ENCODE data around the gene NCBP2.

NCBP2 gene

DNA sequence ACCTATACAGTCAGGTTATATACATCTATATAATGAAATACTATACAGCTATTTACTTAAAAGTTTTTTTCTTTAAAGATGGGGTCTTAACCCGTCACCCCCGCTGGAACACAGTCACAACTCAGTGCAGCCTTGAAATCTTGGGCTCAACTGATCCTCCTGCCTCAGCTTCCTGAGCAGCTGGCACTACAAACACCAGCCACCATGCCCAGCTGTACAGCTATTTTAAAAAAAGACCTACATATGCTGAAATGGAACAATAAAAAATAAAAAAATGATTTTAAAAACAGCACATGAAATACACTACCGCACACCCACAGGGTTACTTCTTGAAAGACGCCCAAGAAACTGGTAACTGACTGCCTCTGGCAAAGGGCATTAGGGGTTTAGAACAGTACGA, 3.8 kb downstream of the NCBP2 start:
- DNase-seq = no peak

DNA sequence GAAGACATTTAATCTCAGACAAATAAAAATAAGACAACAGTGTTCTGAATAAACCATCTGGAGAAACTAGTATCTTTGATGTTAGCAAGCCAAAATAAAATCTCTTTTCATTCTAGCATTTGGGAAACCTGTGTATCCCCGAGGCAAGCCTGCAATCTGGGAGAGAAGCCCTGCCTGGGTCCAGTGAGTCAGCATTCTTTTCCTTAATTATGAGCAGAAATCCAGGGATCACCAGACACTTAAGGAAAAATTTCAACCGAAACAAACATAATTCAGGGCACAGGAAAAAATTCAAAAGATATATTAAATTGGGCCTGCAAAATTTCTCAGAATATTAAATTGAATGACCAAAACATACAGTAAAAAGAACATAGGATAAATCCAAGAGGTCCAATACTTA, 4.2 kb downstream of the NCBP2 start:
- DNase-seq = no peak

DNA sequence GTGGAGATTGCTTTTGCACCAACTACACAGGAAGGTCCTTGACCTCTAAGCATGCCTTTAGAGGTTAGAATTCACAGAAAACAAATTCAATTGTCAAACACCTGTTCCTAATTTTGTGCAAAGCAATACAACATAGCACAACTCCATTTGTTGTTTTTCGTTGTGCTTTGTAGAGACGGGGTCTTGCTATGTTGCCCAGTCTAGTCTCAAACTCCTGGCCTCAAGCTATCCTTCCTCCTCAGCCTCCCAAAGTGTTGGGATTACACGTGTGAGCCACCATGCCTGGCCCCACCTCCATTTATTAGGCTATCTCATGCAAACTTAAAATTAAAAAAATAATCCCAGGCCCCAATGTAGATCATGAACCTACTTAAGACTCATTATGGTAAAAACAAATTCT, 6.0 kb downstream of the NCBP2 start:
- DNase-seq = no peak

DNA sequence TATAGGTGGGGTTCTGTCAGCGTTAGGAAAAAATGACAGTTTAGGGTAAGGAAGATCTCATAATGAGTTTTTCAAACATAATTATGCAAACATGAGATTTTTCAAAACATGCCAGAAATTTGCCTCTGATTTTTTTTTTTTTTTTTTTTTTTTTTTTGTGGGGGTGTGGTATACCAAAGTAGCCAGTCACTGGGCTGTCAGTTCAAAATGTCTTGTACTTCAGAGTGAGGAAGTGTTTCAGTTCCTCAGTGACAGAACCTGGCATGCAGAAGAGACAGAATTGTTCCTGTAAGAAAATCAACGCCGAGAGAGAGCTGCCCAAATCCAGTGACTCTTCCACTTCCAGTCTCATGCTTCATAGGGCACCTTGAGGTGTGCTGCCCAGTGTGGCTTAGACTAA, 9.7 kb downstream of the NCBP2 start:
- DNase-seq = no peak

DNA sequence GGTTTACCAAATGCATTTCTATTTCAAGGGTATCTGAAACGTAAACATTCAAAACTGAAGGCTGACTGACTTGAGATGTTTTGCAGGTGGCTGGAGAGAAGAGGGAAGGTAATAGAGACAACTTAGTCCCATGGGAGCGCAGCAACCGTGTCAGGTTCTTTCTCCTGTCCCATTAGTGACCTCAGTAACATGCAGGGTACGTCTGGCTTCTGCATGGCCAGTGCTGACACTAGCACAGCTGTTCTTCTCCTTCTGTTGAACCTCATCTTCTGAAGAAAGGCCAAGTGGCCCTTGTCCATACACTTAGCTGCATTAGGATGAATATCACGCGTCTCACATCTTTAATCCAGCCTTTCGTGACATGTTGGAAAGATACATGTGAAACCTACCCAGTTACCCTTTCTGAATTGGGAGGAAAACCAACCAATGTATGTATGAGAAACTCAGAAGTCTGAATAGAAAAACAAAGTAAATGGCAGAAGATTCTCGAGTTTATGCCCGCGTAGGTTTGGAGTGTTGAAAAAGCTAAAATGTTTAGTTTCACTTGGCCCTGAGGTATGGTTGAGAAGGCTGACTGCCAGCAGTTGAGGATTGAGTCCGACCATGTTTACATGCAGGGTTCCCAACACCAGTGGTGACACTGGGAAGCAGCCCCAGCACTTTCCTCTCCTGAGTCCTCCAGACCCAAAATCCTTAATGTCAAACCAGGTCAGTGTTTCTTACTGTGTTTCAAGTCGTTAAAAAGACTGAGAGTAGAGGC, 10.3 kb downstream of the NCBP2 start:
- peak in 1 of 3 experiments; percentile 70 for DNase-seq

DNA sequence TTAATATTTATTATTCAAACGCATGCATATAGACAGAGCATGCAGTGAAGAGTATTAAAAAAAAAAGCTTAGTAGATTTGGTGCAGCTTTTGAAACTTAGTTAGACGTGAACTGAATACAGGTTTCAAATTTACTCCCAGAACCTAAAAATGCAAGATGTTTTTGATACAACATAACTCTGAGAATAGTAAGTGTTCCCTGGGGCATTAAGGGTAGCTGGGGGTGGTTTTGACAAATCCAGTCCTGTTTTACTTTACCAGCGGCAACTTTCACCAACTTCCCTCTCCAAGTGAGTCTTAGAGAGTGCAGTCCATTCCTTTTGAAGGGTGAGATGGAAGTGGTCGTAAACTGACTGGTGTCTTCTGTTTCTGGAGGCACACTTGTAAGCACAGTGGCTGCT, 11.2 kb downstream of the NCBP2 start:
- DNase-seq = no peak

DNA sequence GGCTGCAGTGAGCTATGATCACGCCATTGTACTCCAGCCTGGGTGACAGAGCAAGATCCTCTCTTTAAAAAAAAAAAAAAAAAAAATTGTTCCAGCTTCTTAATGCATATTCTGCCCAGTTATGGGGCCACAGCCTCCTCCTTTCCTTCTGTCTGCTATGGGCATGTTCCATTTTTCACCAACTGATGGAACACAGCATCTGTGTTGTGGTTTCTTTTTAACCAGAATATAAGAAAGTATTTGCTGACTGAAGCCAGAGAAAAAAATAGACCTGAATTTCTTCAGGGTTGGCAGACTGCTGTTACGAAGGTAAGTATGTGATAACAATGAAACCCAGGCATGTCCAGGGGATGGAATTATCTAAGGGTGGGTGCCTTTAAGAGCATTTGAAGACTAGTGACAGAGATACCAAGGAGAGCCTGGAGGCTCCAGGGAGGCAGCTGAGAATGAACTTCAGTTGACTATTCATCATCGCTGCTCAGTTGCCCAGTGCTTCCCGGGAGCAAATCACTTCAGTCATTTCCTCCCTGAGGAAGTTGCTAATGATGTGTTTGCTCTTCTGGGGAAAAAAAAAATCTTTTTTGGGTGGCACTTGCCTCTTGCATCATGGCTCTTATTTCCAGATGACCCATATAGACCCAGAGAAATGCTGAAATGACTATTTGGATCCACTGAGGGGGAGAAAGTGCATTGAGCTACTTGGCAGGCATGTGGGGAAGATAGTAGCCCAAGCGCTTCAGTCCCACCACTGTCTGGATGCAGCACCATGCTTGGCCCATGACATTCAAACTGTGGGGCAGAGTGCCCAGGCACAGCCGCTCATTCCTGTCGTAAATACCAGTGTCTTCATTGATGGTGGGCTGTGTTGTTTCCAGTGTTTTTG, 14.5 kb downstream of the NCBP2 start:
- DNase-seq = no peak

DNA sequence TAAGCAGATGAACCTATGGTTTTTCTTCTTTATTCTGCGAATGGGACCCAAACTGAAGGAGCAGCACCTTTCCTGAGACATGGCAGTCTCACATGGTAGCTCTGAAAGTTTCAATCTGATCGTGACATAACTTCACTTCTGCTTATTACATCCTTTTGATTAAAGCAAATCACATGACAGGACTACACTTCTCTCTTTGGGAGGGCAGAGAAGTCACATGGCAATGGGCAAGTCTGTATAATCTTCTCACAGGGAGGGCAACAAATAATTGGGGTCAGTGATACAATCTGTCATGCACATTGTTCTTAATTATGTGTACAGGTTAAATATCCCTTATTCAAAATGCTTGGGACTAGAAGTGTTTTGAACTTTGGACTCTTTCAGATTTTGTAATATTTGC, 21.6 kb downstream of the NCBP2 start:
- DNase-seq = no peak

DNA sequence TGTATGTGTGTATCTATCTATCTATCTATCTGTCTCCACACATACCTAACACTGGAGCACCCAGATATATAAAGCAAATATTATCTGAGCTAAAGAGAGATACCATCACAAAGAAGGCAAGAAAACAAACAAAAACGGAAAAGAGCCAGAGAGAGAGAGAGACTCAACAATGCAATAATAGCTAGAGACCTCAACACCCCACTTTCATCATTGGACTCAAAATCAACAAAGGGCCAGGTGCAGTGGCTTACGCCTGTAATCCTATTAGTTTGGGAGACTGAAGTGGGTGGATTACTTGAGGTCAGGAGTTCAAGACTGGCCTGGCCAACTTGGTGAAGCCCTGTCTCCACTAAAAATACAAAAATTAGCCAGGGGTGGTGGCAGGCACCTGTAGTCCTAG, 23.4 kb downstream of the NCBP2 start:
- DNase-seq = no peak

DNA sequence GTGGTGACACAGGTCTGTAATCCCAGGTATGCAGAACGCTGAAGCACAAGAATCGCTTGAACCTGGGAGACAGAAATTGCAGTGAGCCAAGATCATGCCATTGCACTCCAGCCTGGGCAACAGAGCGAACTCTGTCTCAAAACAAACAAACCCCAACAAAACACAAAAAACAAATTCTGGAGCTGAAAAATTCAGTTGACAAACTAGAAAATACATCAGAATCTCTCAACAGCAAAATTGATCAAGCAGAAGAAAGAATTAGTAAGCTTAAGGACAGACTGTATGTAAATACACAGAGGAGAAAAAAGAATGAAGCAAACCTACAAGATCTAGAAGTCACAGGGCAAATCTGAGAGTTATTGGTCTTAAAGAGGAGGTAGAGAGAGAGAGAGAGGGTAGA, 25.3 kb downstream of the NCBP2 start:
- no peak for DNase-seq

DNA sequence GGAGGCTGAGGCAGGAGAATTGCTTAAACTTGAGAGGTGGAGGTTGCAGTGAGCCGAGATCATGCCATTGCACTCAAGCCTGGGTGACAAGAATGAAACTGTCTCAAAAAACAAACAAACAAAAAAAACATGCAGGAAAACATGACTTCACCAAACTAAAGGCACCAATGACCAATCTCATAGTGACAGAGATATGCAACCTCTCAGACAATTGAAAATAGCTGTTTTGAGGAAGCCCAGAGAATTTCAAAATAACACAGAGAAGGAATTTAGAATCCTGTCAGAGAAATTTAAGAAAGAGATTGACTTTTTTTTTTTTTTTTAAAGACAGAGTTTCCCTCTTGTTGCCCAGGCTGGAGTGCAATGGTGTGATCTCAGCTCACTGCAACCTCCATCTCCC, 26.1 kb downstream of the NCBP2 start:
- DNase-seq = no peak

DNA sequence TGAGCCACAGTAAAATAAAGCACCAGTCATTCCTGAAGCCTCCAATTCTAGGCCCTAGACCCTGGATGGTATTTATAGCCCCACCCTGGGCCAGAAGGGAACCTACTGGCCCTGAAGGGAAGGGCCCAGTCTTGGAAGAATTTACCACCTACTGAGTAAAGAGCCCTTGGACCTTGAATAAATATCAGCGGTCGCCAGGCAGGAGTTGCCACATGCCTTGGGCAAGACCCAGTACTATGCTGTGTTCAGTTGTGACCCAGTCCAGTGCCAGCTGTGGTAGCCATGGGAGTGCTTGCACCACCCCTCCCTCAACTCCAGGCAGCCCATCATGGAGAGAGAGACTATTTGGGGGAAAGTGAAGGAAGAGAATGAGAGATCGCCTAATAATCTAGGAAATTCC, 27.0 kb downstream of the NCBP2 start:
- DNase-seq = no peak

DNA sequence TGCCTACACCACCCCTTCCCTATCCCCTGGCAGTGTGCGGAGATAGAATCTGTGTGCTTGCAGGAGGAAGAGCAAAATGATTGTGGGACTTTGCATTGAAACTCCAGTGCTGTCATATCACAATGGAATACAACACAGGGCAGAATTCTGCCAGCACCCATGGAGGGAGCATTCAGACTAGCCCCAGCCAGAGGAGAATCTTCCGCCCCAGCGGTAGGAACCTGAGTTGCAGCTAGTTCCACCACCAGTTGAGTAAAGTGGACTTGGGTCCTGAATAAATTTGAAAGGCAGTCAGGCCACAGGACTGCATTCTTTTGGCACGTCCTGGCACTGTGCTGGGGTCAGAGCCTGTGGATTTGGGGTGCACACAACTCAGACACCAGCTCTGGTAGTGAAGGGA, 27.5 kb downstream of the NCBP2 start:
- no peak for DNase-seq

DNA sequence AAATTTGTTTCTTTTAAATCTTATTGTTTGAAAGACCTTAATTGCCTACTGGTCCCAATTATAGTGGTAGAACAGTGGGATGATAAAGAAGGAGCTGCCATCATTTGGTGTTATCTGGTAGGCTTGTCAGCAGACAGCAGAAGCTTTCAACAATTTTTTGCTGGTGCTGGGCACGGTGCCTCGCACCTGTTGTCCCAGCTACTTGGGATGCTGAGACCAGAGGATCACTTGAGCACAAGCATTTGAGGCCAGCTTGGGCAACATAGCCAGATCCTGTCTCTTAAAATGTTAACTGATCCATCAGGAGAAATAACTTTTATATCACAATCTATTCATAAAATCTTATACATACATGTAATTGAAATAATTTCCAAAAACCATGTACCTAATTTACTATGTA, 38.6 kb downstream of the NCBP2 start:
- no peak for DNase-seq

DNA sequence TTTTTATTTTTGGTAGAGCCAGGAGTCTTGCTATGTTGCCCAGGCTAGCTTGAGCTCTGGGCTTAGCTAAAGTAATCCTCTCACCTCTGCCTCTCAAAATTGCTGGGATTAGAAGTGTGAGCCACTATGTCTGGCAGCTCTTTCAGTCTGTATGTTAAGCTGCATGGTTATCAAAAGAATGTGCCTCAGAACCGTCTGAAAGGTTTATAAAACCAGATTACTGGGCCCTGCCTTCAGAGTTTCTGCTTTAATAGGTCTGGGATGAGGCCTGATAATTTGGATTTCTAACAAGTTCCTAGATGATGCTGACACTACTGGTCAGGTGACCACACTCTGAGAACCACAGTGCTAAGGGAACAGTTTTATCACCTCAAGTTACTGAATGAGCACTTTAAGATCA, 40.0 kb downstream of the NCBP2 start:
- no peak for DNase-seq

DNA sequence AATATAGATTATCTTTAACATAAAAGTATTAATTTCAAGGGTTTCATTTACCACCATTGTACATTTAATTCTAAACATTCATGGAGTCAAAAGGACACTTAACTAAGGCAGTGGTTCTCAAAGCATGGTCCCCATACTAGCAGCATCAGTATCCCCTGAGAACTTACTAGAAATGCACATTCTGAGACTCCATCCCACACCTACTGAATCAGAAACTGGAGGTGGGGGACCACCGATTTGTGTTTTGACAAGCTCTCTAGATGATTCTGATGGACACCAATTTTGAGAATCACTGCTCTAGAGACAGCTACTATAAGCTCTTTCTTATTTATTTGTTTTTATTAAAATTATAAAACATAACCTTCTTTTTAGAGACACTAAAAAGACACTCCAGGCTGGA, 40.6 kb downstream of the NCBP2 start:
- no peak for DNase-seq

DNA sequence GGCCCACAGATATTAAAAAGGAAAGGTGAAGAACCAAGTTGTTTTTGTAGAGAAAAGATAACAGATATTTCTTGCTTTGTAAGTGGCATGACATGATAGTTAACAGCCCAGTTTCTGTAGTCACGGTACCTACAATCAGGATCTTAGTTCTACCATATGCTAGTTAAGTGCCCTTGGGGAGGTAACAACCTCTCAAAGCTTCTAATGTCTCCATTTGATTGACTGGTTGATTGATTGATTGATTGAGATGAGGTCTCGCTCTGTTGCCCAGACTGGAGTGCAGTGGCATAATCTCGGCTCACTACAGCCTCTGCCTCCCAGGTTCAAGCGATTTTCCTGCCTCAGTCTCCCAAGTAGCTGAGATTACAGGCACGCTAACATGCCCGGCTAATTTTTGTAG, 46.1 kb downstream of the NCBP2 start:
- no peak for DNase-seq

DNA sequence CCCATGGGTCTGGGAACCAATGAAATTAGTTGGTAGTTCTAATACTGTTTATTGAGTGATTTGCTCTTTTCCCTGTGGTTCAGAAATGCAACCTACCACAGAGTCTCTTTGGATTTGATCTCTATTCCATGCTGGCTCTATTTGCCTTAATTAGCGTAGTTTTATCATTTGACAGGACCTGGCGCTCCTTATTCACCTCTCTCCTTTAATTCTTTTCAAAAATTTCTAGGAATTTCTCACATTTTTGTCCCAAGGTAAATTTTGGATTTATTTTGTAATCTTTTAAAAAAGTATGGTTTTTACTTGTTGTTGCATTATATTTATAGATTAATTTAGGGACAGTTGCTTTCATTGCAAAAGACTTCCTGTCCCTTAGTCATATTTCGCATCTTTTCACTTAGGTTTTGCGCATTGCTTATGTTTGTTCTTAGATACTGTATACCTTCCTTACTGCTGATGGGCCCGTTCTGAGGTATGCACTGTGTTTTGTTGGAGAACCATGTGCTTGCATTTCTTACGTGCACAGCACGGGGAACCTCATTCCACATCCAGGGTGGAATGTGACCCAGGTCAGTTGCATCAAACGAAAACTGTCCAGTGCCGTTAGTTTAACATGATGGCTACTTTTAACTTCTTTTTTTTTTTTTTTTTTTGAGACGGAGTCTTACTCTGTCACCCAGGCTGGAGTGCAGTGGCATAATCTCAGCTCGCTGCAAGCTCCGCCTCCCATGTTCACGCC, 47.6 kb downstream of the NCBP2 start:
- no peak for DNase-seq

DNA sequence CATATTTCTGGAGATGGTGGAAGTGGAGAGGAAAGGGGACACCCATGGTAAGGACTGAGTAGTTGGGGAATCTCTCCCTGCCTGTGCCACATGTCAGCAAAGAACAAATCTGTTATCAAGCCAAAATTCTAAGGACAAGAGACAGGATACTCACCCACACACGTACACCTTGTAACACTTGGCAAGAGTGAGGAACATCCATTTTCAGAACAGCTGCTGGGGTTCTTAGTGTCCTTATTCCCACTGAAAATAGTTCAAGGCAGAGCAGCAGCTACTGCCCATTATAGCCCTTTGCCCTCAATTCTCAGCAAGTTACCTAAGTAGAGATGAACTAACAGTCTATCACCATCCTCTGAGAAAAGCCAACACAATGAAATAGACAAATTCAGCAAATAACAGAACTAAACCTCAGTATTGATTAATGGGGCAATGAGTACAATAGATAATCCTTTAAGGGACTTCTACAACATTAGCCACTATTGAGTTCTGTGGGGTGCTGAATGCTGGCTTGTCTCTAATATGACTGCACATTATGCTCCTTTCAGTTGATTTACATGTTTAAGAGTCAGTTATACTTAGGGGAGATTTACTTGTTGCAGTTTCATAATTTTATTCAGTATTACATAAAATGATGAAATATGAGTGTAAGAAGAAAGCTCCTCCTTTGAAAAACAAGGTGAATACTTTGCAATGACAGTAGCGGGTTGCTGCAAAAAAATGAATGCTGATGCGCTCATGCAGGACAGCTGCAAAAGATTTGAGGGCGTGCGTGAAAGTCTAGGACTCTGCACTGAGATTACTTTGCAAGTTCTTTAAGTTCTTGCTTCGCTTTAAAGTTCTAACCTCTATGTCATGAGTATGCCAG, 52.3 kb downstream of the NCBP2 start:
- no peak for DNase-seq

DNA sequence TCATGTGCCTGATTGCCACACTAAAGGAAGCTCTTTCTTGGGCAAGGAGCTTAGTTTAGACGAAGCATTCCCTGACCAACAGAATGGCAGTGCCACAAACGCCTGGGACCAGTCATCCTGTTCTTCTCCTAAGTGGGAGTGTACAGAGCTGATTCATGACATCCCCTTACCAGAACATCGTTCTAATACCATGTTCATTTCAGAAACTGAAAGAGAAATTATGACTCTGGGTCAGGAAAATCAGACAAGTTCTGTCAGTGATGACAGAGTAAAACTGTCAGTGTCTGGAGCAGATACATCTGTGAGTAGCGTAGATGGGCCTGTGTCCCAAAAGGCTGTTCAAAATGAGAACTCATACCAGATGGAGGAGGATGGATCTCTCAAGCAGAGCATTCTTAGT, 56.2 kb downstream of the NCBP2 start:
- no peak for DNase-seq

Data from NCI-H1417 (cell line).